CD4-positive, alpha-beta T cell treated with Interferon gamma for 1 hour (primary cell): ENCODE data around the gene TRIM68.

Experiments
- DNase-seq: peaks from one replicate; pipeline ENCODE4 v3.0.0-alpha.2; 2020

TRIM68 gene

GRCh38 chr11:4605057-4605456 is 3.0 kb downstream of the TRIM68 start:
- DNase-seq: no peak

- DNase-seq: no peak
These were observed 14.3 kb downstream of the TRIM68 start, which contains the start of gene OR52I1 for GRCh38 chr11:4593739-4594138. Gene OR52I1 (plus strand): TSS chr11:4594039. CDS start chr11:4594039, 0 bp downstream.

- DNase-seq: no peak
These were observed 19.0 kb downstream of the TRIM68 start for GRCh38 chr11:4589017-4589416.

GRCh38 chr11:4581443-4581842 is 26.6 kb downstream of the TRIM68 start, which contains the start of gene OR52I2:
Gene OR52I2 (plus strand): TSS chr11:4581743.
- no peak for DNase-seq

- DNase-seq: no peak
These were observed 27.9 kb downstream of the TRIM68 start for GRCh38 chr11:4580124-4580523.

- DNase-seq: no peak
These were observed 29.4 kb downstream of the TRIM68 start for GRCh38 chr11:4578624-4579023.

- no peak for DNase-seq
These were observed 30.3 kb downstream of the TRIM68 start for GRCh38 chr11:4577761-4578160.

GRCh38 chr11:4576880-4577279 is 31.2 kb downstream of the TRIM68 start:
- DNase-seq: no peak

- DNase-seq: no peak
These were observed 39.0 kb downstream of the TRIM68 start for GRCh38 chr11:4569075-4569474.

- no peak for DNase-seq
These were observed 42.7 kb downstream of the TRIM68 start for GRCh38 chr11:4565371-4565770.

GRCh38 chr11:4560467-4560866 is 47.6 kb downstream of the TRIM68 start:
- no peak for DNase-seq

GRCh38 chr11:4559527-4560440 is 48.2 kb downstream of the TRIM68 start:
- DNase-seq: no peak

GRCh38 chr11:4551346-4551979 is 56.6 kb downstream of the TRIM68 start:
- DNase-seq: no peak
